Astrocyte of the hippocampus (primary cell): ENCODE results near the gene NR2C2AP.
A peak's percentile ranks its signal among the peaks of the same experiment; 100 is the strongest.

Source experiments
- DNase-seq: peaks from one replicate; pipeline ENCODE4 v3.0.0; 2011; ENCODE audit warnings: low read depth, low spot score

Gene NR2C2AP

GRCh38 chr19:19214892-19215291 lies 11.7 kb upstream of the NR2C2AP start:
- DNase-seq = peak; percentile 83

GRCh38 chr19:19214159-19214490 lies 10.9 kb upstream of the NR2C2AP start:
- no peak for DNase-seq

- no peak for DNase-seq
These were observed 10.4 kb upstream of the NR2C2AP start for GRCh38 chr19:19213426-19214158.

- DNase-seq = no peak
These were observed 9.7 kb upstream of the NR2C2AP start for GRCh38 chr19:19212916-19213315.

- DNase-seq = no peak
These were observed 8.5 kb upstream of the NR2C2AP start, which contains the start of gene NCAN for GRCh38 chr19:19211499-19212420. NCAN (plus strand) TSS chr19:19211958; CDS start chr19:19216954, 4,996 bp downstream.

GRCh38 chr19:19209372-19209771 lies 6.2 kb upstream of the NR2C2AP start:
- DNase-seq = no peak

GRCh38 chr19:19207637-19208572 lies 4.7 kb upstream of the NR2C2AP start:
- DNase-seq = no peak

- no peak for DNase-seq
These were observed 3.7 kb upstream of the NR2C2AP start for GRCh38 chr19:19206938-19207337.

GRCh38 chr19:19205416-19206410 lies 2.5 kb upstream of the NR2C2AP start:
- peak; percentile 46 for DNase-seq

- DNase-seq = no peak
These were observed 967 bp upstream of the NR2C2AP start for GRCh38 chr19:19204181-19204580.

GRCh38 chr19:19202707-19203011 lies 555 bp downstream of the NR2C2AP start:
- peak; percentile 22 for DNase-seq

- no peak for DNase-seq
These were observed 1.2 kb downstream of the NR2C2AP start for GRCh38 chr19:19201697-19202630.

- DNase-seq = no peak
These were observed 9.3 kb downstream of the NR2C2AP start for GRCh38 chr19:19193926-19194325.

- no peak for DNase-seq
These were observed 10.2 kb downstream of the NR2C2AP start for GRCh38 chr19:19192910-19193423.

GRCh38 chr19:19192078-19192882 lies 10.9 kb downstream of the NR2C2AP start, which contains the start of the genes BORCS8 and RFXANK:
BORCS8 (minus strand) TSS chr19:19192152; CDS start chr19:19192117, 35 bp downstream.
RFXANK (plus strand) TSS chr19:19192258; CDS start chr19:19193947, 1,689 bp downstream.
- DNase-seq = peak; percentile 100

- no peak for DNase-seq
These were observed 11.5 kb downstream of the NR2C2AP start for GRCh38 chr19:19191768-19192077.

GRCh38 chr19:19186742-19187141 lies 16.5 kb downstream of the NR2C2AP start:
- DNase-seq = no peak
